Fibroblast of lung (primary cell): Measurements from ENCODE around the gene SETDB1. TPM values are rescaled to one million over a fixed set of nuclear protein-coding genes. Genes with fewer than 3 reads are reported as not detected.

ENCODE experiments used
- DNase-seq, 2 donors: peaks; one replicate each; pipeline versions ENCODE4 v3.0.0 to v3.0.0-alpha.2; 2010; ENCODE audit warnings: low read depth in 2 of 2
- H2AFZ ChIP-seq: 2 replicates; pipeline ENCODE4 v1.5.1; 2012; ENCODE audit warnings: low read length, control low read depth, inconsistent platforms
- H3K27ac ChIP-seq: 2 replicates; pipeline ENCODE4 v1.5.1; 2011; ENCODE audit warnings: low read length, control low read depth; ENCODE audit not compliant: insufficient read depth
- H3K27me3 ChIP-seq: 2 replicates; pipeline ENCODE4 v1.5.1; 2011; ENCODE audit warnings: mild to moderate bottlenecking, low read length; ENCODE audit not compliant: control insufficient read depth, insufficient read depth
- H3K36me3 ChIP-seq: 2 replicates; pipeline ENCODE4 v1.5.1; 2011; ENCODE audit warnings: low read length; ENCODE audit not compliant: control insufficient read depth, insufficient read depth
- H3K4me1 ChIP-seq: 2 replicates; pipeline ENCODE4 v1.5.1; 2011; ENCODE audit warnings: low read length; ENCODE audit not compliant: control insufficient read depth, insufficient read depth; ENCODE audit errors: extremely low read depth
- H3K4me2 ChIP-seq: 2 replicates; pipeline ENCODE4 v1.5.1; 2011; ENCODE audit warnings: low read length, control low read depth; ENCODE audit not compliant: insufficient read depth; ENCODE audit errors: extremely low read depth
- H3K4me3 ChIP-seq, 4 experiments: fragments of 200-600 bp in 1 of 4; sonication (generic) in 1 of 4; replicated peaks in 1 of 4; 2 replicates each; pipeline ENCODE4 v1.5.1; 2011 to 2016; ENCODE audit warnings: low read length in 4 of 4, low read depth in 3 of 4, mild to moderate bottlenecking in 3 of 4, control low read depth in 2 of 4, inconsistent platforms in 1 of 4, mixed read lengths in 1 of 4; ENCODE audit not compliant: insufficient read depth in 1 of 4; ENCODE audit errors: control extremely low read depth in 1 of 4
- H3K79me2 ChIP-seq: 2 replicates; pipeline ENCODE4 v1.5.1; 2012; ENCODE audit warnings: mild to moderate bottlenecking, low read length, inconsistent platforms; ENCODE audit not compliant: control insufficient read depth, insufficient read depth
- H3K9ac ChIP-seq: 2 replicates; pipeline ENCODE4 v1.5.1; 2011; ENCODE audit warnings: mild to moderate bottlenecking, low read length, control low read depth; ENCODE audit not compliant: insufficient read depth
- H3K9me3 ChIP-seq: 2 replicates; pipeline ENCODE4 v1.5.1; 2012; ENCODE audit warnings: low read depth, low read length; ENCODE audit not compliant: control insufficient read depth, insufficient read depth
- H4K20me1 ChIP-seq: 2 replicates; pipeline ENCODE4 v1.5.1; 2011; ENCODE audit warnings: low read length; ENCODE audit not compliant: control insufficient read depth, insufficient read depth; ENCODE audit errors: extremely low read depth
- CTCF ChIP-seq, 2 donors: IDR thresholded peaks in 1 of 2; conservative IDR thresholded peaks in 1 of 2; 1 replicate in 1 of 2; 2 replicates in 1 of 2; pipeline ENCODE4 v1.5.1; 2011 to 2012; ENCODE audit warnings: low read length in 2 of 2, control low read depth in 1 of 2, inconsistent platforms in 1 of 2, low read depth in 1 of 2, mild to moderate bottlenecking in 1 of 2
- EZH2 ChIP-seq: IDR thresholded peaks from 2 replicates; pipeline ENCODE4 v1.5.1; 2012; ENCODE audit warnings: low read length, control low read depth, mild to moderate bottlenecking; ENCODE audit errors: missing control alignments
- polyA plus RNA-seq, 2 donors: library from polyadenylated mRNA; depleted of rRNA in 1 of 2; stranded (reverse) in 1 of 2; unstranded in 1 of 2; fragments of >200 nt; gene quantifications; 2 replicates each; pipeline ENCODE4 v1.2.1, GENCODE V29; 2011 to 2012; ENCODE audit warnings: missing spikeins in 1 of 2
- total RNA-seq: library from RNA; depleted of rRNA; stranded (reverse); fragments of >200 nt; gene quantifications from 2 replicates; pipeline ENCODE4 v1.2.1, GENCODE V29; 2014

Gene SETDB1
- total and polyA plus RNA-seq, 2 donors (not counting 1 experiment from before 2014, with no cell fraction given), result 27.0 to 30.7 TPM

DNA sequence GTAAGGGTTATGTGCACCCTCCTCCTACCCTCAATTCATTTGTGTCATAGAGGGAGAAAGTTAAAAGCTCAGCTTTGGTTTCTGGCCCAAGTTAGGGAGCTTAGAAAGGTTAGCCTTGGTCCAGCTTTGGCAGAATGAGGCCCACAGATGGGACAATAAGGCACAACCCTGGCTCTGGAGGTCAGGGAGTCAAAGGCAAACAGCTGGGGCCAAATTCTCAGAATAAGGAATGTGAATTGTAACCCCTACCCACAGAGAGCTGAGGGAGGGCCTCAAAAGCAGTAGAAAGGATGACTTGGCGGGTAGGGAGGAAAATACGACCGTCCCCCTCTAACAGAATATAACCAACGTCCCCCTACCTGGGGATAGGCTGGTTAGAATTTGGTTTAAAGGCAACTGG is 39.4 kb downstream of the SETDB1 start:
- Histone ChIP-seq H3K36me3 (peaks cover 37% of the 10 kb centered on the region), H3K4me3 (no peak overlapping the region), H3K27me3 (no peaks in the 10 kb centered on the region), H3K4me1 (peaks cover 1% of the 10 kb centered on the region), H2AFZ (no peak overlapping the region), H4K20me1 (no peaks in the 10 kb centered on the region), H3K4me2 (no peak overlapping the region), H3K9me3 (no peaks in the 10 kb centered on the region), H3K27ac (no peak overlapping the region), H3K9ac (no peak overlapping the region), H3K79me2 (peaks cover 29% of the 10 kb centered on the region)
- no peak for TF ChIP-seq CTCF (conservative IDR thresholded peaks at IDR 0.05 in 1 of 2, IDR thresholded peaks at IDR 0.05 in 1 of 2; ENCODE audit: low read depth in 1 of 2, low read length in 2 of 2)
- TF ChIP-seq EZH2, result no peak
- no peak for DNase-seq

GRCh38 chr1:150966011-150966410 is 39.8 kb downstream of the SETDB1 start:
- H3K36me3 ChIP-seq, result peaks cover 37% of the 10 kb centered on the region
- H3K9ac ChIP-seq, result no peak overlapping the region
- TF ChIP-seq EZH2, result no peak
- no peak for TF ChIP-seq CTCF (conservative IDR thresholded peaks at IDR 0.05 in 1 of 2, IDR thresholded peaks at IDR 0.05 in 1 of 2; ENCODE audit: low read depth in 1 of 2, low read length in 2 of 2)
- H2AFZ ChIP-seq, result no peak overlapping the region
- no peak for DNase-seq
- H3K4me2 ChIP-seq, result no peak overlapping the region
- no peak overlapping the region for H3K4me3 ChIP-seq
- H4K20me1 ChIP-seq, result no peaks in the 10 kb centered on the region
- no peak overlapping the region for H3K27ac ChIP-seq
- peaks cover 5% of the 10 kb centered on the region for H3K4me1 ChIP-seq
- H3K9me3 ChIP-seq, result no peaks in the 10 kb centered on the region
- H3K79me2 ChIP-seq, result peaks cover 33% of the 10 kb centered on the region
- no peaks in the 10 kb centered on the region for H3K27me3 ChIP-seq

DNA sequence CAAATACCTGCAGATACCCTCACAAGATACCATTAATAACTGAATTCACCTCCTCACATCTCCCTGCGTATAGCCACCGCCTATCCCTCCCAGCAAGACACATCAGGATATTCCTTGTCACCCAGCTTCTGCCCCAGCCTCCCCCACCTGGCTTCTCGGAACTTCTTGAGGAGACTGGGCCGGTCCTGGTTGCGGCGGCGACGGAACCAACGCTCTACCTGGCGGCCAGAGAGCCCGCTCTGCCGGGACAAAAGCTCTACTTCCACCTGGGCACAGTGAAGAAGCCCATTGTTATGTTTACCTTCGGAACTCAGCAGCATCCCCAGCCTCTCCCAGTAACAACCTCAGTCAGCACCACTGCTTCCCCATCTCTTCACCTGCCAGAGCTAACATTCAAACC is 41.8 kb downstream of the SETDB1 start:
- Histone ChIP-seq H3K4me1 (peaks cover 18% of the 10 kb centered on the region), H3K36me3 (peaks cover 37% of the 10 kb centered on the region), H3K4me3 (no peak overlapping the region), H4K20me1 (no peaks in the 10 kb centered on the region), H3K4me2 (no peak overlapping the region), H2AFZ (no peak overlapping the region), H3K9me3 (no peaks in the 10 kb centered on the region), H3K27me3 (no peaks in the 10 kb centered on the region), H3K79me2 (peaks cover 51% of the 10 kb centered on the region), H3K27ac (no peak overlapping the region), H3K9ac (no peak overlapping the region)
- no peak for DNase-seq
- TF ChIP-seq EZH2 (no peak), CTCF (conservative IDR thresholded peaks at IDR 0.05 in 1 of 2, IDR thresholded peaks at IDR 0.05 in 1 of 2; ENCODE audit: low read depth in 1 of 2, low read length in 2 of 2) (no peak)
